GM12865 (cell line): Measurements from ENCODE around the gene HSPA12B.

Experiments used
- DNase-seq: peaks from one replicate; pipeline ENCODE4 v3.0.0; 2010; ENCODE audit warnings: low read depth
- H3K4me3 ChIP-seq: 2 replicates; pipeline ENCODE4 v1.5.1; 2011; ENCODE audit warnings: mild to moderate bottlenecking, low read depth, low read length, control low read depth
- CTCF ChIP-seq: IDR thresholded peaks from 2 replicates; pipeline ENCODE4 v1.5.1; 2011; ENCODE audit warnings: low read length, control low read depth, low read depth, inconsistent platforms; ENCODE audit not compliant: insufficient read depth; ENCODE audit errors: missing control alignments

The HSPA12B gene

GRCh38 chr20:3753098-3753497 lies 20.6 kb downstream of the HSPA12B start:
- peak; percentile 80 for TF ChIP-seq CTCF
- peak; percentile 73 for DNase-seq
- no peak overlapping the region for H3K4me3 ChIP-seq

- no peak for TF ChIP-seq CTCF
- DNase-seq, result no peak
- no peak overlapping the region for H3K4me3 ChIP-seq
Measured at GRCh38 chr20:3753501-3754275, 21.2 kb downstream of the HSPA12B start.

- no peak for DNase-seq
- H3K4me3 ChIP-seq, result no peak overlapping the region
- no peak for TF ChIP-seq CTCF
Measured at GRCh38 chr20:3754276-3754630, 21.8 kb downstream of the HSPA12B start.

GRCh38 chr20:3755269-3755668 lies 22.8 kb downstream of the HSPA12B start:
- no peak overlapping the region for H3K4me3 ChIP-seq
- DNase-seq, result no peak
- TF ChIP-seq CTCF, result no peak

- DNase-seq, result no peak
- TF ChIP-seq CTCF, result no peak
- H3K4me3 ChIP-seq, result no peak overlapping the region
Measured at GRCh38 chr20:3755814-3756480, 23.5 kb downstream of the HSPA12B start.

- H3K4me3 ChIP-seq, result no peak overlapping the region
- DNase-seq, result no peak
- no peak for TF ChIP-seq CTCF
Measured at GRCh38 chr20:3757268-3757667, 24.8 kb downstream of the HSPA12B start.
